Forelimb muscle (tissue), 1 donor: ENCODE measurements around the gene AKAP13. TPM values are rescaled to one million over a fixed set of nuclear protein-coding genes. Genes with fewer than 3 reads are reported as not detected.
A peak's percentile ranks its signal among the peaks of the same experiment; 100 is the strongest.
"Not testable (repeated sequence)": the region's sequence is repeated elsewhere in the genome, so short reads cannot be mapped to it uniquely, and the experiment has no call there.

Source experiments
- DNase-seq: peaks from one replicate; pipeline ENCODE4 v3.0.0-alpha.2; 2013; ENCODE audit warnings: low read depth
- polyA plus RNA-seq: library from polyadenylated mRNA; unstranded; fragments of 120-200 nt; gene quantifications from one replicate; pipeline ENCODE4 v1.2.1, GENCODE V29; 2013; ENCODE audit not compliant: insufficient read length

AKAP13 gene
- polyA plus RNA-seq, 1 donor: 61.1 TPM

DNA sequence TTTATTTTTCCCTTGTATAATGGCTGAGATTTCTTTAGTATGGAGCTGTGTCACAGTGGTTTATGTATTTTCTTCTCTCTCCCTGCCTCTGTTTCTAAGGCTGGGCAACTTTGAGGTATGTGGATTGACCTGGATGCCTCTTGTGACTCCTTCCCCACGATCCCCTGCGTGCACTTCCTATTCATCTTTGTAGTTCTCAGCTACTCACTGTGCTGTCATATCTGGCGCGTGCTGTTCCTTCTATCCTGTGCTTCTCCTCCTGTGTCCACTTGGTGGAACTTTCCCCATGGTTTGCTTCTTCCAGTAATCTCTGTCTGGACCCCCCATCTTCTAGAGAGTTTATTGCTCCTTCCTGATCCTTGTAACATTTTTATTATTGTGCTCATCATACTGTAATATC is 97.3 kb downstream of the AKAP13 start:
- no peak for DNase-seq

GRCh38 chr15:85479071-85479647 is 98.8 kb downstream of the AKAP13 start:
- no peak for DNase-seq

- no peak for DNase-seq
Observed at GRCh38 chr15:85480923-85481322, 100.5 kb downstream of the AKAP13 start.

DNA sequence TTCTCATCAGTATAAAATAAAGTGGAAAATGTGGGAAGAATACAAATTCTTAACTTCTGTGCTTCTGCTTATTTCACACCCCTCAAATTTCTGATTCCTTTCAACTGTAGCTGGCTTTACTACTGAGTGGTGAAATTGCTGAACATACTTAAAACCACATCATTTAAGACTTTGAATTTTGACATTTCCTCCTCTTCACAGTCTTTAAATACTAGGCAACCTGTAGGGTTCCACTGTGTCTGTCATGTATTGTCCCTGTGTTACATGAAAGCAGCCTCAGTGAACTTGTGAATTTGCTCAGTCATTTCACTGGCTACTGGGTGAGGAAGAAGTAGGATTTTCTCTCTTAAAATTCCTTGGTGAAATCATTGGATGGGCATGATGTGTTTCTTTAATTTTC is 101.1 kb downstream of the AKAP13 start:
- not testable (repeated sequence) for DNase-seq

- no peak for DNase-seq
Observed at GRCh38 chr15:85482894-85483293, 102.5 kb downstream of the AKAP13 start.

GRCh38 chr15:85483955-85484354 is 103.6 kb downstream of the AKAP13 start:
- DNase-seq: not testable (repeated sequence)

DNA sequence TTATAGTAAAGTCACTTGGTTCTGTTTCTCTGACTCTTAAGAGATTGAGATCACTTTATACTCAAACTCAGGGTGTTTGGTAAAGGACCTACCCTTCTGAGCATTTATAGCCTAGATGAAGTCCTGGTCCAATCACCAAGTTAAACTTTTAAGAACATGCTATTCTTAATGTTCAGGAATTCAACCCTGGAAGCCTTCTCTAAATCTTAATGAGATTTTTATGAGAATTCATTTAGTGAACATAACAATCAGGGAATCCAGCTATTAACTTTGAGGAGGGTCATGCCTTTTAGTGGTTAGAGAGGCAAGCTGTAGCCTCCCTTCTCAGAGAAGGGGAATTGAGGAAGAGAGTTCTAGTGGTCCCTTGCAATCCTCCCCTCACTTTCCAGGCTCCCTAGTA is 104.5 kb downstream of the AKAP13 start:
- DNase-seq: not testable (repeated sequence)

- peak; percentile 78 for DNase-seq
Observed at GRCh38 chr15:85485956-85486567, 105.7 kb downstream of the AKAP13 start.

GRCh38 chr15:85487796-85488195 is 107.4 kb downstream of the AKAP13 start:
- DNase-seq: not testable (repeated sequence)

DNA sequence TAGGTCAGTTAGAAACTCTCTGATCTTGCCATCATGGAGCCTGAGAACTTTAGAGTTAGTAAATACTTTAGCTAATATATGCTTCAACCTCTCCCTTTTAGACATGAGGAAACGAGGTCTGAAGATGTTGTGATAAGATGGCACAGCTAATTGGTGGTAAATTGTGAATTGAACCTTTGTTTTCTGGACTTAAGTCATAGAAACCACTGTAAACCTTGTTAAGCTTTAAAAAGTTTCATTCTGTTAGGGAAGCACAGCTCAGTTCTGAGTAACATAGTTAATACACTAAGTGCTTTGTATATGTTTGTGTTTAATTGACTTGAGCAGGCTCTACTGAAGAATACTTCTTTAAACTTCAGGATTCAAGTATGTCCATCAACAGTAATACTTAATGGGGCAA is 108.6 kb downstream of the AKAP13 start:
- no peak for DNase-seq

DNA sequence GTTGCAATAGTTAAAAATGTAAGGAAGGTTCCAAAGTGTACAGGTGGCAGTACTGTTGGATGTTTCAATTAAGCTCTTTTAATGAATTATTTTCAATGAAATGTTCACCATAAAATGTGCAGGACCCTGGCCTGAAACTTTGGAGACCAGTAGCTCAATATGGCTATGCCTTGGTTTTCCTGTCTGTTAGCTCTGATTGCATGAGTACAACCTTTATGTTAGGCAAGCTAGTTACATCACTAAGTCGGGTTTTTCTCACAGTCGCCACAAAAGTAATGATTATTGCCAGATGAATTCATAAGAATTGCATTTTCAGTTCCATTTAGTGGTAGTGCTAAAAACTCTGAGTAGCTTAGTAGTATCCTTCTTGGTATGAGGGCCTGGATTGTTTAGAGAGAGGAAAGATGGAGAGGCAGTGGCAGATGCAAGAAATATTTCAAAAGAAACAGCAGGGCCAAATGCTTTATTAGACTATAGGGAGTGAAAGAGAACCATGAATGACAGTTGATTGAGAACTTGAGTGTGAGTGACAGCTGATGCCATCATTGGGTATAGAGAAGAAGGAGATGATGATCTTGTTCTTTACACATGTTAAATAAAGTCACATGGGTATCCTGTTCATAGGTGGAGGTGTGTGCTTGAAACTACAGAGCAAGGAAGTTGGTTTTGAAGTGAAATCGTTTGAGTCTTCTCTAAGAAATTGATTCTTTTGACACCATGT is 109.5 kb downstream of the AKAP13 start:
- no peak for DNase-seq

GRCh38 chr15:85490856-85491255 is 110.5 kb downstream of the AKAP13 start:
- no peak for DNase-seq

DNA sequence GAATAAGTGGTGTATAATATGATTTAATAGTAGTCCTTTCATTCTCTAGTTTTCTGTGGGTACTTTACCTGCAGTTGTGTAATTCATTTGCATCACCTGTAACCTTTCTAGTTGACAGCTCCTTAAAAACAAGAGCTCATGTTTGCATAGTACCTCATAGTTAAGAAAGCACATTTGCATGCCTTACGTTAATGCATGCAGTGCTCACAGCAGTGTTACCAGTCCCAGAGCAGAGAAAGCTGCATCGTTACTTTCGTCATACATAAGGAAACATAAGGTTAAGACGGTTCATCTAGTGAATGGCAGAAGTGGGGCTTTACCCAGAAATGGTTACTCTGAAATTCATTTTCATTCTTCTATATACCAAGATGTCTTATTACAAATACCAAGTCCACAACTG is 111.3 kb downstream of the AKAP13 start:
- no peak for DNase-seq

DNA sequence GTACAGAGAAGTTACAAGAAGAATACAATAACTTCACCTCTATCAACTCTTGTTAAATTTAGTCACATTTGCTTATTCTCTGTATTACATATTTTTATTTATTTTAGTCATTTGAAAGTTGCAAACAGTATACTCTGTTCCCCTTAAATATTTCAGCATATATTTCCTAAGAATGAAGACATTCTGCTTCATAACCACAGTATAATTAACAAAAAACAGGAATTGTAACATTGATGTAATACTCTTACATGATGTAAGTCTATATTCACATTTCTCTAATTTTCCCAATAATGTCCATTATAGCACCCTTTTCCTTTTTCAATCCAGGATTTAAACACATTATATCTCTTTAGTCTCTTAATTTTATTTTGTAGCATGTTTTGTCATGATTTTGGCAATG is 112.0 kb downstream of the AKAP13 start:
- DNase-seq: no peak

DNA sequence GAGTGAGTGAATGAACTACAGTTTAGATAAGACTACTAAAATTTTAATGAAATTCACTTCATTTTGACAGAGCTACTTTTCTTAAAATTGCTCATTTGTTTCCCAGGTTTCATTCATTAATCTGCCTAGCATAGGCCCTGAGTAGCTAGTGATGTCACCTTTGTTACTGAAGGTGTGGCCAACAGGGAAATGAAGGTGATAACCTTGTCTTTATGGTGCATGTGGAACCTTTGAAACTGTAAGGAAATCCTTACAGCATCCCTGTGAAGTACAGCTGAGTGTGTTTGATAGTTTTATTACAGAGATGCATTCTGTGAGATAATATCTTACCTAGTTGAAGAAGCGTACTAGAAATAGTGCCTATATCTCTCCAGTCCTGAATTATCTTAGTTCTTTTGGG is 112.9 kb downstream of the AKAP13 start:
- no peak for DNase-seq

- DNase-seq: no peak
Observed at GRCh38 chr15:85494048-85494777, 113.8 kb downstream of the AKAP13 start.

DNA sequence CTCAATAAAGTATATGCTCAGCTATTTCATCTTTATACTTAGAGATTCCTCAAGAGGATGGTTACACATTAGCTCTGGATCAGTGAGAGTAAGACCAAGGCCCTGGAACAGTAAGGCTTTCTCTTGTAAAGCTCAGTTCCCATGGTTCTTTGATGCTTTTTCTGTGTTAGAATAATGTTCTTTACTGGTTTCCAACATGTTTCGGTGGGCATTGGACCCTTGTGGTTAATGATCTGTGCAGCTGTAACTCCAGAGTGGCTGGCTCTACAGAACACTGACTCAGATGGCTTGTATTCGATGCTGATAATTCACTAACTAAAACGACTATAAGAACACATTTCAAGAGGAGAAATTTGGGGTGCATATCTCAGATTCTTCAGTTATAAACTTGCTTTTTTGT is 114.7 kb downstream of the AKAP13 start:
- DNase-seq: no peak

- DNase-seq: no peak
Observed at GRCh38 chr15:85495544-85495943, 115.1 kb downstream of the AKAP13 start.

DNA sequence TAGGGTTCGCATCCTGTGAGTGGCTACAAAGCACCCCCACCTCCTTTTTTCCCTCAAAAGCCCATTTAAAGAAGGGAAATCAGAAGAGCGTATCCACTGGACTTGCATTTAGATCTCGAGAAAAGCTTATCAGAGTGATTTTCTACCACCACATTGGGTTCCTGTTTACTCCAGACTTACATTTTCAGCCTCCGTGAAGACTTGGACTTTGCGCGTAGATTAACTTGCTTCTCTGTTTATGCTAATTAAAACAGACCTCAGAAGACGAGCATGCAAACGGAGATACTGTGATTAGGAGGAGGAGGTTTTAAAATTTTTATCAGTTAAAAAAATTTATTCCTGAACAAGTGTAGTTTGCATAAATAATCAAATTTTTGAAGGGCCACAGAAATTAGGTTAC is 115.7 kb downstream of the AKAP13 start:
- DNase-seq: no peak

GRCh38 chr15:85496551-85497171 is 116.3 kb downstream of the AKAP13 start:
- DNase-seq: no peak

DNA sequence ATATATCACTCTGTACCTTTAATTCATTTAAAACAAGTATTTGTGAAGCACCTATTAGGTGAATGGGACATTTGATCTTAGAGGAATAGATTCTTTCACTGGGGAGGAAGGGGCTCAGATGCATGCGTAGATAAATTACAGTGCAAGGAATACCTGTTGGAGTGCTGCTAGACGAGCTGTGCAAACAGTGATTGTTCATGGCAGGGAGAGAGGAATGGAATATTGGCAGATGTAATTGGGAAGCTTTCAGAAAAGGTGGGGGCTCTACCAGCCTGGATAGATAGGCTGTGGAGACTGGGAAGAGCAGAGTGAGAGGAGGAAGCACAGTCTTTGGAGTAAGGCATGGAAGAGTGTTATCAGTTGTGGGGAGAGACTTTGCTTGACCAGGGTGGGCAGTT is 116.8 kb downstream of the AKAP13 start:
- no peak for DNase-seq

GRCh38 chr15:85498471-85498870 is 118.1 kb downstream of the AKAP13 start:
- no peak for DNase-seq
